ENCODE data around the gene CDAN1. TPM values are rescaled to one million over a fixed set of nuclear protein-coding genes. Genes with fewer than 3 reads are reported as not detected.

CDAN1 gene
- total RNA-seq, 1 donor from 2014 or later, result 29.9 TPM

- Mint-ChIP-seq H3K4me3 (ENCODE audit: unreplicated experiment) (no peak overlapping the region), H3K27ac (ENCODE audit: unreplicated experiment) (no peak overlapping the region), H3K9me3 (ENCODE audit: unreplicated experiment) (no peaks in the 10 kb centered on the region), H3K27me3 (ENCODE audit: unreplicated experiment) (peaks cover 8% of the 10 kb centered on the region), H3K4me1 (ENCODE audit: unreplicated experiment) (no peaks in the 10 kb centered on the region), H3K36me3 (ENCODE audit: low read depth, unreplicated experiment) (peaks cover 16% of the 10 kb centered on the region)
- TF ChIP-seq CTCF (IDR thresholded peaks at IDR 0.05; ENCODE audit: unreplicated experiment), result no peak
- DNase-seq (ENCODE audit: low spot score), result no peak
Measured at GRCh38 chr15:42692536-42692935, 44.4 kb downstream of the CDAN1 start.

- no peak for DNase-seq (ENCODE audit: low spot score)
- Mint-ChIP-seq H3K27me3 (ENCODE audit: unreplicated experiment) (peaks cover 8% of the 10 kb centered on the region), H3K4me3 (ENCODE audit: unreplicated experiment) (peak overlapping the region; percentile 44), H3K27ac (ENCODE audit: unreplicated experiment) (peak overlapping the region; percentile 18), H3K4me1 (ENCODE audit: unreplicated experiment) (no peaks in the 10 kb centered on the region), H3K36me3 (ENCODE audit: low read depth, unreplicated experiment) (peaks cover 16% of the 10 kb centered on the region), H3K9me3 (ENCODE audit: unreplicated experiment) (no peaks in the 10 kb centered on the region)
- no peak for TF ChIP-seq CTCF (IDR thresholded peaks at IDR 0.05; ENCODE audit: unreplicated experiment)
Measured at GRCh38 chr15:42691770-42692169, 45.2 kb downstream of the CDAN1 start.

- H3K27me3 Mint-ChIP-seq (ENCODE audit: unreplicated experiment), result peaks cover 8% of the 10 kb centered on the region
- peak overlapping the region; percentile 18 for H3K27ac Mint-ChIP-seq (ENCODE audit: unreplicated experiment)
- no peaks in the 10 kb centered on the region for H3K4me1 Mint-ChIP-seq (ENCODE audit: unreplicated experiment)
- no peaks in the 10 kb centered on the region for H3K9me3 Mint-ChIP-seq (ENCODE audit: unreplicated experiment)
- H3K4me3 Mint-ChIP-seq (ENCODE audit: unreplicated experiment), result peak overlapping the region; percentile 44
- H3K36me3 Mint-ChIP-seq (ENCODE audit: low read depth, unreplicated experiment), result peaks cover 16% of the 10 kb centered on the region
- no peak for TF ChIP-seq CTCF (IDR thresholded peaks at IDR 0.05; ENCODE audit: unreplicated experiment)
- no peak for DNase-seq (ENCODE audit: low spot score)
Measured at GRCh38 chr15:42691308-42691707, 45.6 kb downstream of the CDAN1 start.

- no peak for TF ChIP-seq CTCF (IDR thresholded peaks at IDR 0.05; ENCODE audit: unreplicated experiment)
- Mint-ChIP-seq H3K36me3 (ENCODE audit: low read depth, unreplicated experiment) (peaks cover 20% of the 10 kb centered on the region), H3K4me1 (ENCODE audit: unreplicated experiment) (no peaks in the 10 kb centered on the region)
Measured at GRCh38 chr15:42688301-42688700, 48.6 kb downstream of the CDAN1 start.

GRCh38 chr15:42687740-42688139 lies 49.2 kb downstream of the CDAN1 start:
- Mint-ChIP-seq H3K27me3 (ENCODE audit: unreplicated experiment) (peaks cover 2% of the 10 kb centered on the region), H3K4me3 (ENCODE audit: unreplicated experiment) (no peak overlapping the region), H3K9me3 (ENCODE audit: unreplicated experiment) (no peaks in the 10 kb centered on the region), H3K36me3 (ENCODE audit: low read depth, unreplicated experiment) (peaks cover 20% of the 10 kb centered on the region), H3K27ac (ENCODE audit: unreplicated experiment) (no peak overlapping the region), H3K4me1 (ENCODE audit: unreplicated experiment) (no peaks in the 10 kb centered on the region)
- DNase-seq (ENCODE audit: low spot score), result no peak
- TF ChIP-seq CTCF (IDR thresholded peaks at IDR 0.05; ENCODE audit: unreplicated experiment), result no peak

More at GRCh38 chr15:42688301-42688700, 48.6 kb downstream of the CDAN1 start:
- no peak overlapping the region for H3K4me3 Mint-ChIP-seq (ENCODE audit: unreplicated experiment)
- no peaks in the 10 kb centered on the region for H3K9me3 Mint-ChIP-seq (ENCODE audit: unreplicated experiment)
- no peak for DNase-seq (ENCODE audit: low spot score)
- H3K27ac Mint-ChIP-seq (ENCODE audit: unreplicated experiment), result no peak overlapping the region
- H3K27me3 Mint-ChIP-seq (ENCODE audit: unreplicated experiment), result peaks cover 6% of the 10 kb centered on the region
